K562 (cell line): ENCODE results near the gene ZG16B. TPM values are rescaled to one million over a fixed set of nuclear protein-coding genes. Genes with fewer than 3 reads are reported as not detected.

Experiments used
- NFIC ChIP-seq: fragments of 450-650 bp; IDR thresholded peaks from 2 replicates; pipeline ENCODE4 v1.6.1; 2017; ENCODE audit warnings: mild to moderate bottlenecking, inconsistent platforms
- polyA plus RNA-seq, 8 experiments: library from polyadenylated mRNA; depleted of rRNA in 4 of 8; stranded (reverse) in 5 of 8; unstranded in 3 of 8; fragments of >200 nt; fragmentation: Nextera tagmentation in 2 of 8; fragmentation: Illumina TruSeq in 1 of 8; extraction: Ambion mirVana in 2 of 8; extraction: Trizol in 1 of 8; gene quantifications; 2 replicates each; pipeline versions ENCODE4 v1.2.1 to v1.2.3, GENCODE V29; 2011 to 2014; ENCODE audit warnings: inconsistent platforms in 1 of 8, missing spikeins in 1 of 8
- total RNA-seq, 7 experiments: library from RNA; depleted of rRNA in 6 of 7; stranded (reverse); fragments of >200 nt in 6 of 7; fragmentation: Illumina TruSeq in 2 of 7; extraction: Trizol in 2 of 7; gene quantifications; 2 replicates each; pipeline versions ENCODE4 v1.2.1 to v1.2.3, GENCODE V29; 2011 to 2021; ENCODE audit warnings: low replicate concordance in 1 of 7
- TF ChIP-seq, protein P1 (sequence below): fragments of 450-650 bp; IDR thresholded peaks from 2 replicates; pipeline ENCODE4 v1.6.1; 2016; ENCODE audit warnings: mild to moderate bottlenecking, moderate library complexity

ZG16B gene
- total and polyA plus RNA-seq, 9 of the 15 experiments (the other 6 are each of a cell fraction or from before 2014, with no cell fraction given) = 0.25 to 0.43 (median 0.34) TPM; not detected in 5

DNA sequence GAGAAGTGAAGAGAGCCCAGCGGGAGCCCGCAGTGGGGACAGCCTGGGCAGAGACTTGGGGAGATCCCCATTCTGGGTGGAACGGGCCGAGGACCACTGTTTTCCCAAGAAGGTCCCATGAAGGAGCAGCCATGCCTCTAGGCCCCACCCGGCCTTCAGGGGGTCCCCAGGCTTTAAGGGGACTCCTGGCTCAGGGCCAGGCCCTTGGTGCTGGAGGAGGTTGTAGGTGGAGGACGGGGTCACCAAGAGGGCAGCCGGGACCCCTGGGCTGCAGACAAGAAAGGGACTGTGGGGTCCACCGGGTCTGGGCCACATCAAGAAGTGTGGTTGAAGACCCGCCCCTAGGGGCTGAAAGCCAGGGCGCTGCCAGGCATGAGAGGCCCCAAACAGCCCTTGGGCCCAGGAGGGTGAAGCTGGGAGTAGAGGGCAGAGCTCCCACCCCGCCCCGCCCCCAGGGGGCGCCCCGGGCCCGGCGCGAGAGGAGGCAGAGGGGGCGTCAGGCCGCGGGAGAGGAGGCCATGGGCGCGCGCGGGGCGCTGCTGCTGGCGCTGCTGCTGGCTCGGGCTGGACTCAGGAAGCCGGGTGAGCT lies 13.3 kb upstream of the ZG16B start, which contains the start of gene PRSS21 (continued):
- TF ChIP-seq, protein P1, sequence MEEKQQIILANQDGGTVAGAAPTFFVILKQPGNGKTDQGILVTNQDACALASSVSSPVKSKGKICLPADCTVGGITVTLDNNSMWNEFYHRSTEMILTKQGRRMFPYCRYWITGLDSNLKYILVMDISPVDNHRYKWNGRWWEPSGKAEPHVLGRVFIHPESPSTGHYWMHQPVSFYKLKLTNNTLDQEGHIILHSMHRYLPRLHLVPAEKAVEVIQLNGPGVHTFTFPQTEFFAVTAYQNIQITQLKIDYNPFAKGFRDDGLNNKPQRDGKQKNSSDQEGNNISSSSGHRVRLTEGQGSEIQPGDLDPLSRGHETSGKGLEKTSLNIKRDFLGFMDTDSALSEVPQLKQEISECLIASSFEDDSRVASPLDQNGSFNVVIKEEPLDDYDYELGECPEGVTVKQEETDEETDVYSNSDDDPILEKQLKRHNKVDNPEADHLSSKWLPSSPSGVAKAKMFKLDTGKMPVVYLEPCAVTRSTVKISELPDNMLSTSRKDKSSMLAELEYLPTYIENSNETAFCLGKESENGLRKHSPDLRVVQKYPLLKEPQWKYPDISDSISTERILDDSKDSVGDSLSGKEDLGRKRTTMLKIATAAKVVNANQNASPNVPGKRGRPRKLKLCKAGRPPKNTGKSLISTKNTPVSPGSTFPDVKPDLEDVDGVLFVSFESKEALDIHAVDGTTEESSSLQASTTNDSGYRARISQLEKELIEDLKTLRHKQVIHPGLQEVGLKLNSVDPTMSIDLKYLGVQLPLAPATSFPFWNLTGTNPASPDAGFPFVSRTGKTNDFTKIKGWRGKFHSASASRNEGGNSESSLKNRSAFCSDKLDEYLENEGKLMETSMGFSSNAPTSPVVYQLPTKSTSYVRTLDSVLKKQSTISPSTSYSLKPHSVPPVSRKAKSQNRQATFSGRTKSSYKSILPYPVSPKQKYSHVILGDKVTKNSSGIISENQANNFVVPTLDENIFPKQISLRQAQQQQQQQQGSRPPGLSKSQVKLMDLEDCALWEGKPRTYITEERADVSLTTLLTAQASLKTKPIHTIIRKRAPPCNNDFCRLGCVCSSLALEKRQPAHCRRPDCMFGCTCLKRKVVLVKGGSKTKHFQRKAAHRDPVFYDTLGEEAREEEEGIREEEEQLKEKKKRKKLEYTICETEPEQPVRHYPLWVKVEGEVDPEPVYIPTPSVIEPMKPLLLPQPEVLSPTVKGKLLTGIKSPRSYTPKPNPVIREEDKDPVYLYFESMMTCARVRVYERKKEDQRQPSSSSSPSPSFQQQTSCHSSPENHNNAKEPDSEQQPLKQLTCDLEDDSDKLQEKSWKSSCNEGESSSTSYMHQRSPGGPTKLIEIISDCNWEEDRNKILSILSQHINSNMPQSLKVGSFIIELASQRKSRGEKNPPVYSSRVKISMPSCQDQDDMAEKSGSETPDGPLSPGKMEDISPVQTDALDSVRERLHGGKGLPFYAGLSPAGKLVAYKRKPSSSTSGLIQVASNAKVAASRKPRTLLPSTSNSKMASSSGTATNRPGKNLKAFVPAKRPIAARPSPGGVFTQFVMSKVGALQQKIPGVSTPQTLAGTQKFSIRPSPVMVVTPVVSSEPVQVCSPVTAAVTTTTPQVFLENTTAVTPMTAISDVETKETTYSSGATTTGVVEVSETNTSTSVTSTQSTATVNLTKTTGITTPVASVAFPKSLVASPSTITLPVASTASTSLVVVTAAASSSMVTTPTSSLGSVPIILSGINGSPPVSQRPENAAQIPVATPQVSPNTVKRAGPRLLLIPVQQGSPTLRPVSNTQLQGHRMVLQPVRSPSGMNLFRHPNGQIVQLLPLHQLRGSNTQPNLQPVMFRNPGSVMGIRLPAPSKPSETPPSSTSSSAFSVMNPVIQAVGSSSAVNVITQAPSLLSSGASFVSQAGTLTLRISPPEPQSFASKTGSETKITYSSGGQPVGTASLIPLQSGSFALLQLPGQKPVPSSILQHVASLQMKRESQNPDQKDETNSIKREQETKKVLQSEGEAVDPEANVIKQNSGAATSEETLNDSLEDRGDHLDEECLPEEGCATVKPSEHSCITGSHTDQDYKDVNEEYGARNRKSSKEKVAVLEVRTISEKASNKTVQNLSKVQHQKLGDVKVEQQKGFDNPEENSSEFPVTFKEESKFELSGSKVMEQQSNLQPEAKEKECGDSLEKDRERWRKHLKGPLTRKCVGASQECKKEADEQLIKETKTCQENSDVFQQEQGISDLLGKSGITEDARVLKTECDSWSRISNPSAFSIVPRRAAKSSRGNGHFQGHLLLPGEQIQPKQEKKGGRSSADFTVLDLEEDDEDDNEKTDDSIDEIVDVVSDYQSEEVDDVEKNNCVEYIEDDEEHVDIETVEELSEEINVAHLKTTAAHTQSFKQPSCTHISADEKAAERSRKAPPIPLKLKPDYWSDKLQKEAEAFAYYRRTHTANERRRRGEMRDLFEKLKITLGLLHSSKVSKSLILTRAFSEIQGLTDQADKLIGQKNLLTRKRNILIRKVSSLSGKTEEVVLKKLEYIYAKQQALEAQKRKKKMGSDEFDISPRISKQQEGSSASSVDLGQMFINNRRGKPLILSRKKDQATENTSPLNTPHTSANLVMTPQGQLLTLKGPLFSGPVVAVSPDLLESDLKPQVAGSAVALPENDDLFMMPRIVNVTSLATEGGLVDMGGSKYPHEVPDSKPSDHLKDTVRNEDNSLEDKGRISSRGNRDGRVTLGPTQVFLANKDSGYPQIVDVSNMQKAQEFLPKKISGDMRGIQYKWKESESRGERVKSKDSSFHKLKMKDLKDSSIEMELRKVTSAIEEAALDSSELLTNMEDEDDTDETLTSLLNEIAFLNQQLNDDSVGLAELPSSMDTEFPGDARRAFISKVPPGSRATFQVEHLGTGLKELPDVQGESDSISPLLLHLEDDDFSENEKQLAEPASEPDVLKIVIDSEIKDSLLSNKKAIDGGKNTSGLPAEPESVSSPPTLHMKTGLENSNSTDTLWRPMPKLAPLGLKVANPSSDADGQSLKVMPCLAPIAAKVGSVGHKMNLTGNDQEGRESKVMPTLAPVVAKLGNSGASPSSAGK = no peak
- TF ChIP-seq NFIC = peak; percentile 91
